Measurements from ENCODE around the gene FDPS. TPM values are rescaled to one million over a fixed set of nuclear protein-coding genes. Genes with fewer than 3 reads are reported as not detected.

The FDPS gene
- total and polyA plus RNA-seq, 2 experiments from 2014 or later, result 287 to 366 TPM

GRCh38 chr1:155285631-155286044 is 23.0 kb upstream of the FDPS start:
- H3K4me3 Mint-ChIP-seq, result no peak overlapping the region
- H3K79me2 ChIP-seq (replicated peaks; ENCODE audit: insufficient read depth), result no peaks in the 10 kb centered on the region
- TF ChIP-seq EZH2phosphoT487 (IDR thresholded peaks at IDR 0.05; ENCODE audit: unreplicated experiment) (no peak), EZH2 (IDR thresholded peaks at IDR 0.05; ENCODE audit: low read depth, unreplicated experiment) (no peak)
- no peak overlapping the region for H3K4me3 ChIP-seq
- peaks cover 3% of the 10 kb centered on the region; the same call in 1 of the 3 replicates for H3K36me3 Mint-ChIP-seq (ENCODE audit: low read depth)
- H3K27ac ChIP-seq (ENCODE audit: low read depth), result no peak overlapping the region
- H3K9me2 ChIP-seq (ENCODE audit: insufficient read depth), result no peaks in the 10 kb centered on the region
- DNase-seq (ENCODE audit: low spot score), result no peak
- no peaks in the 10 kb centered on the region for H3K9me3 Mint-ChIP-seq
- no peaks in the 10 kb centered on the region for H3K27me3 ChIP-seq (ENCODE audit: insufficient read depth)
- no peaks in the 10 kb centered on the region; the same call in 1 of the 2 replicates for H4K20me1 ChIP-seq (replicated peaks; ENCODE audit: insufficient read depth)
- H3K4me1 ChIP-seq (ENCODE audit: insufficient read depth), result no peaks in the 10 kb centered on the region
- no peaks in the 10 kb centered on the region for H3K36me3 ChIP-seq (ENCODE audit: insufficient read depth)
- no peaks in the 10 kb centered on the region for H3F3A ChIP-seq (replicated peaks; ENCODE audit: low read depth)
- no peaks in the 10 kb centered on the region; the same call in 1 of the 3 replicates for H3K4me1 Mint-ChIP-seq
- peaks cover 7% of the 10 kb centered on the region for H3K27me3 Mint-ChIP-seq (ENCODE audit: insufficient read depth, low read depth, poor library complexity)
- no peak for ATAC-seq
- H3K27ac Mint-ChIP-seq, result no peak overlapping the region
- no peak overlapping the region for H2AFZ ChIP-seq
- H3K4me2 ChIP-seq, result no peak overlapping the region

GRCh38 chr1:155286544-155286943 is 22.1 kb upstream of the FDPS start:
- H3K27ac ChIP-seq (ENCODE audit: low read depth), result no peak overlapping the region
- no peaks in the 10 kb centered on the region for H3F3A ChIP-seq (replicated peaks; ENCODE audit: low read depth)
- H2AFZ ChIP-seq, result no peak overlapping the region
- Mint-ChIP-seq H3K27me3 (ENCODE audit: insufficient read depth, low read depth, poor library complexity) (peaks cover 7% of the 10 kb centered on the region), H3K36me3 (ENCODE audit: low read depth) (peaks cover 3% of the 10 kb centered on the region; the same call in 1 of the 3 replicates), H3K4me3 (no peak overlapping the region), H3K9me3 (no peaks in the 10 kb centered on the region), H3K4me1 (no peaks in the 10 kb centered on the region; the same call in 1 of the 3 replicates), H3K27ac (no peak overlapping the region)
- no peak for ATAC-seq
- no peaks in the 10 kb centered on the region for H3K27me3 ChIP-seq (ENCODE audit: insufficient read depth)
- DNase-seq (ENCODE audit: low spot score), result no peak
- no peaks in the 10 kb centered on the region for H3K4me1 ChIP-seq (ENCODE audit: insufficient read depth)
- no peaks in the 10 kb centered on the region for H3K79me2 ChIP-seq (replicated peaks; ENCODE audit: insufficient read depth)
- no peaks in the 10 kb centered on the region for H3K9me2 ChIP-seq (ENCODE audit: insufficient read depth)
- H3K36me3 ChIP-seq (ENCODE audit: insufficient read depth), result no peaks in the 10 kb centered on the region
- no peak overlapping the region for H3K4me3 ChIP-seq
- no peak overlapping the region for H3K4me2 ChIP-seq
- no peaks in the 10 kb centered on the region; the same call in 1 of the 2 replicates for H4K20me1 ChIP-seq (replicated peaks; ENCODE audit: insufficient read depth)
- no peak for TF ChIP-seq CREB1 (CRISPR knock-in tag; IDR thresholded peaks at IDR 0.05; ENCODE audit: low read depth)
- TF ChIP-seq JUNB (IDR thresholded peaks at IDR 0.05; ENCODE audit: unreplicated experiment), result no peak
- no peak for TF ChIP-seq REST (IDR thresholded peaks at IDR 0.05; ENCODE audit: unreplicated experiment)
- TF ChIP-seq EZH2phosphoT487 (IDR thresholded peaks at IDR 0.05; ENCODE audit: unreplicated experiment), result no peak
- TF ChIP-seq EZH2 (IDR thresholded peaks at IDR 0.05; ENCODE audit: low read depth, unreplicated experiment), result no peak
- no peak for TF ChIP-seq CTCF (conservative IDR thresholded peaks at IDR 0.05; ENCODE audit: low read depth in 2 of 2)
- no peak for TF ChIP-seq NANOG (IDR thresholded peaks at IDR 0.05; ENCODE audit: borderline replicate concordance)
- no peak for TF ChIP-seq STAT1 (IDR thresholded peaks at IDR 0.05; ENCODE audit: unreplicated experiment)
- no peak for TF ChIP-seq ETS1 (IDR thresholded peaks at IDR 0.05)
- TF ChIP-seq ZNF331 (CRISPR knock-in tag; IDR thresholded peaks at IDR 0.05; ENCODE audit: low read depth), result no peak
- no peak for TF ChIP-seq ZNF114 (CRISPR knock-in tag; IDR thresholded peaks at IDR 0.05)

All from GM23338 (cell line).